H9 (cell line): Measurements from ENCODE around the gene PLEKHJ1. TPM values are rescaled to one million over a fixed set of nuclear protein-coding genes. Genes with fewer than 3 reads are reported as not detected.

Experiments used
- DNase-seq: peaks from one replicate; pipeline ENCODE4 v3.0.0-alpha.2; 2017
- H2AFZ ChIP-seq: one replicate; pipeline ENCODE4 v1.6.1; 2013; ENCODE audit warnings: mild to moderate bottlenecking, low read length, control low read depth, moderate library complexity
- H2AK5ac ChIP-seq: 2 replicates; pipeline ENCODE4 v1.6.1; 2013; ENCODE audit warnings: low read length, control low read depth, mixed read lengths; ENCODE audit not compliant: insufficient read length
- H2BK120ac ChIP-seq: one replicate; pipeline ENCODE4 v1.6.1; 2013; ENCODE audit warnings: low read depth, mild to moderate bottlenecking, low read length, control low read depth, inconsistent platforms; ENCODE audit not compliant: poor library complexity, severe bottlenecking
- H2BK12ac ChIP-seq: 2 replicates; pipeline ENCODE4 v1.6.1; 2013; ENCODE audit warnings: low read length, control low read depth, mixed read lengths, low read depth; ENCODE audit not compliant: insufficient read length
- H2BK15ac ChIP-seq: 2 replicates; pipeline ENCODE4 v1.6.1; 2013; ENCODE audit warnings: low read depth, low read length, control low read depth
- H2BK20ac ChIP-seq: one replicate; pipeline ENCODE4 v1.6.1; 2013; ENCODE audit warnings: low read depth, mild to moderate bottlenecking, low read length, control low read depth, inconsistent platforms; ENCODE audit not compliant: poor library complexity, severe bottlenecking
- H2BK5ac ChIP-seq: 2 replicates; pipeline ENCODE4 v1.6.1; 2013; ENCODE audit warnings: low read length, control low read depth, mixed read lengths; ENCODE audit not compliant: insufficient read length
- H3K14ac ChIP-seq: 2 replicates; pipeline ENCODE4 v1.6.1; 2013; ENCODE audit warnings: low read length, control low read depth; ENCODE audit not compliant: insufficient read depth
- H3K18ac ChIP-seq: 2 replicates; pipeline ENCODE4 v1.6.1; 2013; ENCODE audit warnings: low read depth, mild to moderate bottlenecking, mixed read lengths, low read length, control low read depth; ENCODE audit not compliant: insufficient read length
- H3K23ac ChIP-seq: 2 replicates; pipeline ENCODE4 v1.6.1; 2013; ENCODE audit warnings: low read length, control low read depth, mixed read lengths, low read depth; ENCODE audit not compliant: insufficient read length
- H3K23me2 ChIP-seq: 2 replicates; pipeline ENCODE4 v1.6.1; 2013; ENCODE audit warnings: low read depth, mild to moderate bottlenecking, mixed read lengths, low read length, control low read depth; ENCODE audit not compliant: insufficient read length, poor library complexity, severe bottlenecking
- H3K27ac ChIP-seq: 2 replicates; pipeline ENCODE4 v1.5.1; 2013; ENCODE audit warnings: low read length, control low read depth, mixed read lengths, low read depth; ENCODE audit not compliant: insufficient read length
- H3K27me3 ChIP-seq: 2 replicates; pipeline ENCODE4 v1.6.1; 2013; ENCODE audit warnings: low read length, control low read depth, inconsistent platforms; ENCODE audit not compliant: insufficient read depth
- H3K4ac ChIP-seq: 2 replicates; pipeline ENCODE4 v1.6.1; 2013; ENCODE audit warnings: low read depth, mild to moderate bottlenecking, control low read depth, inconsistent platforms, low read length, moderate library complexity
- H3K4me1 ChIP-seq: 2 replicates; pipeline ENCODE4 v1.6.1; 2013; ENCODE audit warnings: low read length, control low read depth, inconsistent platforms; ENCODE audit not compliant: insufficient read depth
- H3K4me2 ChIP-seq: 2 replicates; pipeline ENCODE4 v1.6.1; 2013; ENCODE audit warnings: low read length, control low read depth, mixed read lengths; ENCODE audit not compliant: insufficient read length, insufficient read depth
- H3K56ac ChIP-seq: 2 replicates; pipeline ENCODE4 v1.6.1; 2013; ENCODE audit warnings: low read depth, mild to moderate bottlenecking, mixed read lengths, low read length, control low read depth; ENCODE audit not compliant: insufficient read length
- H3K79me1 ChIP-seq: 2 replicates; pipeline ENCODE4 v1.6.1; 2013; ENCODE audit warnings: low read depth, mild to moderate bottlenecking, moderate library complexity, low read length, control low read depth, inconsistent platforms; ENCODE audit not compliant: insufficient read depth, poor library complexity, severe bottlenecking
- H3K79me2 ChIP-seq: 2 replicates; pipeline ENCODE4 v1.6.1; 2013; ENCODE audit warnings: low read length, control low read depth, inconsistent platforms; ENCODE audit not compliant: insufficient read depth
- H3K9ac ChIP-seq: 2 replicates; pipeline ENCODE4 v1.6.1; 2013; ENCODE audit warnings: low read length, control low read depth, mixed read lengths; ENCODE audit not compliant: insufficient read length; ENCODE audit errors: extremely low read depth
- H3K9me3 ChIP-seq: one replicate; pipeline ENCODE4 v1.6.1; 2013; ENCODE audit warnings: low read depth, low read length, inconsistent platforms; ENCODE audit not compliant: control insufficient read depth
- H3T11ph ChIP-seq: one replicate; pipeline ENCODE4 v1.6.1; 2013; ENCODE audit warnings: mild to moderate bottlenecking, low read length, control low read depth, inconsistent platforms
- H4K20me1 ChIP-seq: one replicate; pipeline ENCODE4 v1.6.1; 2013; ENCODE audit not compliant: control insufficient read depth, insufficient read length, insufficient read depth
- H4K5ac ChIP-seq: 2 replicates; pipeline ENCODE4 v1.6.1; 2013; ENCODE audit warnings: low read depth, mild to moderate bottlenecking, mixed read lengths, low read length, control low read depth; ENCODE audit not compliant: insufficient read length
- H4K8ac ChIP-seq: replicated peaks from 2 replicates; pipeline ENCODE4 v1.6.1; 2013; ENCODE audit warnings: low read length, control low read depth, mixed read lengths, low read depth; ENCODE audit not compliant: insufficient read length
- H4K91ac ChIP-seq: 2 replicates; pipeline ENCODE4 v1.6.1; 2013; ENCODE audit warnings: low read depth, mild to moderate bottlenecking, moderate library complexity, mixed read lengths, low read length, control low read depth; ENCODE audit not compliant: insufficient read length
- H3K27ac Mint-ChIP-seq, 3 experiments: 2 replicates in 2 of 3; 3 replicates in 1 of 3; pipeline ENCODE4 v1.8.0; 2020 to 2021; ENCODE audit warnings: mixed read lengths in 3 of 3, mild to moderate bottlenecking in 1 of 3, moderate library complexity in 1 of 3
- H3K27me3 Mint-ChIP-seq: 2 replicates; pipeline ENCODE4 v1.8.0; 2021; ENCODE audit warnings: low read depth, mild to moderate bottlenecking, moderate library complexity, mixed read lengths
- H3K36me3 Mint-ChIP-seq, 3 experiments: 2 replicates in 2 of 3; 3 replicates in 1 of 3; pipeline ENCODE4 v1.8.0; 2020 to 2021; ENCODE audit warnings: low read depth in 3 of 3, mixed read lengths in 3 of 3; ENCODE audit not compliant: insufficient read depth in 1 of 3
- H3K4me1 Mint-ChIP-seq, 2 experiments: 2 replicates each; pipeline ENCODE4 v1.8.0; 2020; ENCODE audit warnings: mixed read lengths in 2 of 2
- H3K4me3 Mint-ChIP-seq, 2 experiments: 2 replicates in 1 of 2; 3 replicates in 1 of 2; pipeline ENCODE4 v1.8.0; 2020 to 2021; ENCODE audit warnings: mild to moderate bottlenecking in 2 of 2, mixed read lengths in 2 of 2, moderate library complexity in 1 of 2
- H3K9me3 Mint-ChIP-seq, 2 experiments: 2 replicates in 1 of 2; 3 replicates in 1 of 2; pipeline ENCODE4 v1.8.0; 2020; ENCODE audit warnings: mild to moderate bottlenecking in 2 of 2, mixed read lengths in 2 of 2, moderate library complexity in 1 of 2
- WGBS: extraction: QIAGEN DNeasy Blood & Tissue Kit; methylation state at CpG from one replicate; pipeline ENCODE4 v1.1.7; 2013; ENCODE audit warnings: missing lambda C conversion rate, low lambda C conversion rate, mixed read lengths; ENCODE audit not compliant: insufficient read length; ENCODE audit errors: extremely low coverage; 5-methylcytosine and 5-hydroxymethylcytosine counted together
- total RNA-seq: library from RNA; stranded (reverse); gene quantifications from 2 replicates; pipeline ENCODE4 v1.2.1, GENCODE V29; 2021
- TF ChIP-seq, protein P1 (sequence below): fragments of 200-600 bp; sonication (generic); conservative IDR thresholded peaks from 3 replicates; pipeline ENCODE4 v1.8.0; 2021; ENCODE audit warnings: antibody characterized with exemption, mild to moderate bottlenecking

PLEKHJ1 gene
- total RNA-seq, 1 experiment from 2014 or later: 139 TPM

DNA sequence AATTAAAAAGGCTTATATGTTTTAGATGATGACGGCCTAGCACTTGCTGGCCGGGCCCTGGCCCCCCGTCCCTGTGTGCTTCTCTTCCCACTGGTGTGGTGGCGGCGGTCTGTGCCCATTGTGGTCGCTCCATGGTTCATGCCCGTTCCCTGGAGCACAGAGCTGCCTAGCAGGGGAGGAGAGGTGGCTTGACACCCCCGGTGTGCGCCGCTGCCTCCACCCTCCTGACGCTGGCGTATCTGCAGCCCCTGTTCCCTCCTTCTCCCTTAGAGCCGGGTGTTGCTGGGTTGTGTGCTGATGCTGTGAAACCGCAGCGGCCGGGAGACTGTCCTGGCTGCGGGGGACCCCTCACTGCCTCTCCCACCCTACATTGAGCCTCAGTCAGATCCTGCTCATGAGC lies 43.3 kb downstream of the PLEKHJ1 start:
- no peak overlapping the region for H3K4me2 ChIP-seq
- H2BK20ac ChIP-seq: no peak overlapping the region
- H2BK5ac ChIP-seq: no peak overlapping the region
- H3K18ac ChIP-seq: no peak overlapping the region
- H2AK5ac ChIP-seq: no peak overlapping the region
- no peak overlapping the region for H3K27ac ChIP-seq
- H3K4me1 ChIP-seq: no peaks in the 10 kb centered on the region
- WGBS: no CpG with 5 or more reads among the region's 17 CpGs
- no peaks in the 10 kb centered on the region for H3K23me2 ChIP-seq
- peaks cover 2% of the 10 kb centered on the region; the same call in 1 of the 2 replicates for H3K79me2 ChIP-seq
- no peak for DNase-seq
- Mint-ChIP-seq H3K4me1 (no peaks in the 10 kb centered on the region), H3K27ac (no peak overlapping the region), H3K9me3 (no peaks in the 10 kb centered on the region), H3K27me3 (no peaks in the 10 kb centered on the region), H3K36me3 (peaks cover 18 to 54% (median 47%) of the 10 kb centered on the region in 3 experiments; a peak in 6 of 7 replicates), H3K4me3 (no peak overlapping the region)
- TF ChIP-seq, protein P1, sequence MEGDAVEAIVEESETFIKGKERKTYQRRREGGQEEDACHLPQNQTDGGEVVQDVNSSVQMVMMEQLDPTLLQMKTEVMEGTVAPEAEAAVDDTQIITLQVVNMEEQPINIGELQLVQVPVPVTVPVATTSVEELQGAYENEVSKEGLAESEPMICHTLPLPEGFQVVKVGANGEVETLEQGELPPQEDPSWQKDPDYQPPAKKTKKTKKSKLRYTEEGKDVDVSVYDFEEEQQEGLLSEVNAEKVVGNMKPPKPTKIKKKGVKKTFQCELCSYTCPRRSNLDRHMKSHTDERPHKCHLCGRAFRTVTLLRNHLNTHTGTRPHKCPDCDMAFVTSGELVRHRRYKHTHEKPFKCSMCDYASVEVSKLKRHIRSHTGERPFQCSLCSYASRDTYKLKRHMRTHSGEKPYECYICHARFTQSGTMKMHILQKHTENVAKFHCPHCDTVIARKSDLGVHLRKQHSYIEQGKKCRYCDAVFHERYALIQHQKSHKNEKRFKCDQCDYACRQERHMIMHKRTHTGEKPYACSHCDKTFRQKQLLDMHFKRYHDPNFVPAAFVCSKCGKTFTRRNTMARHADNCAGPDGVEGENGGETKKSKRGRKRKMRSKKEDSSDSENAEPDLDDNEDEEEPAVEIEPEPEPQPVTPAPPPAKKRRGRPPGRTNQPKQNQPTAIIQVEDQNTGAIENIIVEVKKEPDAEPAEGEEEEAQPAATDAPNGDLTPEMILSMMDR: no peak
- H3K4ac ChIP-seq: no peak overlapping the region
- H3K23ac ChIP-seq: no peak overlapping the region
- H4K5ac ChIP-seq: no peak overlapping the region
- no peak overlapping the region for H2BK120ac ChIP-seq
- no peak overlapping the region for H2AFZ ChIP-seq
- no peak overlapping the region for H4K91ac ChIP-seq
- no peak overlapping the region for H3K9ac ChIP-seq
- H3K79me1 ChIP-seq: no peaks in the 10 kb centered on the region
- no peak overlapping the region for H4K8ac ChIP-seq
- no peaks in the 10 kb centered on the region for H3K9me3 ChIP-seq
- no peak overlapping the region for H3T11ph ChIP-seq
- H4K20me1 ChIP-seq: peaks cover 3% of the 10 kb centered on the region
- no peak overlapping the region for H2BK12ac ChIP-seq
- no peak overlapping the region for H3K56ac ChIP-seq
- no peaks in the 10 kb centered on the region for H3K27me3 ChIP-seq
- no peak overlapping the region for H3K14ac ChIP-seq
- no peak overlapping the region for H2BK15ac ChIP-seq
